Fibroblast of lung (primary cell): ENCODE data around the gene FHIT.

Experiments used
- EZH2 ChIP-seq: IDR thresholded peaks from 2 replicates; pipeline ENCODE4 v1.5.1; 2012; ENCODE audit warnings: low read length, control low read depth, mild to moderate bottlenecking; ENCODE audit errors: missing control alignments
- TF ChIP-seq, protein P1 (sequence below), 2 donors: IDR thresholded peaks in 1 of 2; conservative IDR thresholded peaks in 1 of 2; 1 replicate in 1 of 2; 2 replicates in 1 of 2; pipeline ENCODE4 v1.5.1; 2011 to 2012; ENCODE audit warnings: low read length in 2 of 2, control low read depth in 1 of 2, inconsistent platforms in 1 of 2, low read depth in 1 of 2, mild to moderate bottlenecking in 1 of 2

DNA sequence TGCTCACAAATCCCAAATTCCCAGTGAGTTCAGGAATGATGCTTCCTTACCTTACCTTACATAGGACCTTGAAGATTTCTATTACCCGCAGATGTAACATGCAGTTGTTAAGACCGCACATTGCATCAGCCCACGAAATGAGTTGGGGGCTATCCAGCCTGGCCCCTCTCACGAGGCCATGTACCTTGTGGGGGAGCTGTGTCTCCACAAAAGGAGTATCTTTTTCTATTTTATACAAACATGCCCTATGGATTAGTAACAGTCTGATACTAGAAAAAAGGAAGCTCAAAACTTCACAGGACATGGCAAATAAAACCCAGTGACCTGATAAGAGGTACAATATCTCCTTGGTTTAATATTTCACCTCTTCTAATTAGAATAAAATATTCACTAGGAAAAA, 1114.7 kb downstream of the FHIT start:
- TF ChIP-seq, protein P1, sequence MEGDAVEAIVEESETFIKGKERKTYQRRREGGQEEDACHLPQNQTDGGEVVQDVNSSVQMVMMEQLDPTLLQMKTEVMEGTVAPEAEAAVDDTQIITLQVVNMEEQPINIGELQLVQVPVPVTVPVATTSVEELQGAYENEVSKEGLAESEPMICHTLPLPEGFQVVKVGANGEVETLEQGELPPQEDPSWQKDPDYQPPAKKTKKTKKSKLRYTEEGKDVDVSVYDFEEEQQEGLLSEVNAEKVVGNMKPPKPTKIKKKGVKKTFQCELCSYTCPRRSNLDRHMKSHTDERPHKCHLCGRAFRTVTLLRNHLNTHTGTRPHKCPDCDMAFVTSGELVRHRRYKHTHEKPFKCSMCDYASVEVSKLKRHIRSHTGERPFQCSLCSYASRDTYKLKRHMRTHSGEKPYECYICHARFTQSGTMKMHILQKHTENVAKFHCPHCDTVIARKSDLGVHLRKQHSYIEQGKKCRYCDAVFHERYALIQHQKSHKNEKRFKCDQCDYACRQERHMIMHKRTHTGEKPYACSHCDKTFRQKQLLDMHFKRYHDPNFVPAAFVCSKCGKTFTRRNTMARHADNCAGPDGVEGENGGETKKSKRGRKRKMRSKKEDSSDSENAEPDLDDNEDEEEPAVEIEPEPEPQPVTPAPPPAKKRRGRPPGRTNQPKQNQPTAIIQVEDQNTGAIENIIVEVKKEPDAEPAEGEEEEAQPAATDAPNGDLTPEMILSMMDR (conservative IDR thresholded peaks at IDR 0.05 in 1 of 2, IDR thresholded peaks at IDR 0.05 in 1 of 2; ENCODE audit: low read depth in 1 of 2, low read length in 2 of 2) = no peak
- no peak for TF ChIP-seq EZH2
